K562 (cell line): Measurements from ENCODE around the gene MEOX1. TPM values are rescaled to one million over a fixed set of nuclear protein-coding genes. Genes with fewer than 3 reads are reported as not detected.

Experiments
- ATAC-seq: fragments of 200-7000 bp; cut with Tn5 transposase; 3 replicates; pipeline ENCODE4 v1.9.1; 2020; ENCODE audit warnings: moderate library complexity
- BruUV-seq: library from RNA; stranded (reverse); fragments of 400-500 nt; replicated peaks from 2 replicates; lab custom pipeline; 2021; lab: Mats Ljungman, UMichigan
- CTCF ChIA-PET: fragments of 300-600 bp; formaldehyde crosslinking; extraction: SDS; loops from one replicate; lab custom pipeline; 2021; ENCODE audit warnings: low intra/inter-chr PET ratio; lab: Yijun Ruan, JAX
- POLR2A ChIA-PET: fragments of 300-600, 350-650 bp; sonication (Branson Sonifier 250); formaldehyde crosslinking; extraction: SDS; loops from one replicate; lab custom pipeline; 2021; ENCODE audit warnings: antibody characterized with exemption, inconsistent platforms; lab: Yijun Ruan, JAX
- DNase-seq, 4 experiments: peaks; one replicate each; pipeline versions ENCODE4 v3.0.0 to v3.0.0-alpha.2; 2011 to 2018; ENCODE audit warnings: low spot score in 3 of 4, mixed read lengths in 3 of 4; ENCODE audit errors: extremely low read depth in 1 of 4
- FAIRE-seq: peaks from 2 replicates; lab custom pipeline; 2011; peaks lifted over from hg19 to GRCh38; lab: Jason Lieb, UNC
- H2AFZ ChIP-seq: 2 replicates; pipeline ENCODE4 v1.6.0; 2011; ENCODE audit warnings: low read depth, low read length, control low read depth, inconsistent platforms
- H3K27ac ChIP-seq: fragments of 200-600 bp; 3 replicates; pipeline ENCODE4 v1.8.0; 2011; ENCODE audit warnings: low read depth, mild to moderate bottlenecking, control low read depth, inconsistent platforms, low read length, moderate library complexity, mixed read lengths; ENCODE audit errors: extremely low read depth
- H3K27me3 ChIP-seq, 2 experiments: fragments of 300-600 bp in 1 of 2; 2 replicates in 1 of 2; 3 replicates in 1 of 2; pipeline versions ENCODE4 v1.6.0 to v1.8.0; 2011; ENCODE audit warnings: inconsistent platforms in 2 of 2, low read length in 2 of 2, mild to moderate bottlenecking in 1 of 2, mixed read lengths in 1 of 2, moderate library complexity in 1 of 2; ENCODE audit not compliant: control insufficient read depth in 2 of 2, insufficient read depth in 2 of 2
- H3K36me3 ChIP-seq: fragments of 300-600 bp; 3 replicates; pipeline ENCODE4 v1.8.0; 2011; ENCODE audit warnings: mild to moderate bottlenecking, low read length, inconsistent platforms; ENCODE audit not compliant: control insufficient read depth, insufficient read depth
- H3K4me1 ChIP-seq, 2 experiments: fragments of 200-600 bp in 1 of 2; replicated peaks in 1 of 2; 2 replicates in 1 of 2; 3 replicates in 1 of 2; pipeline versions ENCODE4 v1.5.1 to v1.8.0; 2011; ENCODE audit warnings: inconsistent platforms in 2 of 2, low read length in 2 of 2, mild to moderate bottlenecking in 1 of 2, mixed read lengths in 1 of 2, moderate library complexity in 1 of 2; ENCODE audit not compliant: control insufficient read depth in 2 of 2, insufficient read depth in 2 of 2
- H3K4me2 ChIP-seq: 2 replicates; pipeline ENCODE4 v1.6.1; 2011; ENCODE audit warnings: low read length, control low read depth, inconsistent platforms, mixed read lengths; ENCODE audit not compliant: insufficient read depth
- H3K4me3 ChIP-seq: fragments of 200-600 bp; sonication (generic), shearing (Covaris generic); 2 replicates; pipeline ENCODE4 v1.5.1; 2016; ENCODE audit warnings: control low read depth, inconsistent platforms
- H3K79me2 ChIP-seq: fragments of 200-600 bp; 3 replicates; pipeline ENCODE4 v1.8.0; 2011; ENCODE audit warnings: low read length, inconsistent platforms; ENCODE audit not compliant: control insufficient read depth, insufficient read depth
- H3K9ac ChIP-seq, 2 experiments: 2 replicates each; pipeline versions ENCODE4 v1.6.0 to v1.6.1; 2011; ENCODE audit warnings: low read depth in 2 of 2, low read length in 2 of 2, control low read depth in 1 of 2, inconsistent platforms in 1 of 2, mild to moderate bottlenecking in 1 of 2, mixed read lengths in 1 of 2; ENCODE audit not compliant: insufficient read depth in 1 of 2
- H3K9me1 ChIP-seq: one replicate; pipeline ENCODE4 v1.6.0; 2011; ENCODE audit warnings: inconsistent platforms, mild to moderate bottlenecking, low read length, moderate library complexity; ENCODE audit not compliant: control insufficient read depth, insufficient read depth
- H3K9me3 ChIP-seq: replicated peaks from 2 replicates; pipeline ENCODE4 v1.5.1; 2011; ENCODE audit warnings: low read depth, low read length, inconsistent platforms; ENCODE audit not compliant: control insufficient read depth, insufficient read depth
- H4K20me1 ChIP-seq: replicated peaks from 2 replicates; pipeline ENCODE4 v1.6.1; 2011; ENCODE audit warnings: low read length, inconsistent platforms, mixed read lengths; ENCODE audit not compliant: control insufficient read depth, insufficient read depth
- EGR1 ChIP-seq: fragments of 450-650 bp; conservative IDR thresholded peaks from 2 replicates; pipeline ENCODE4 v1.6.1; 2017; ENCODE audit warnings: mild to moderate bottlenecking
- ELF1 ChIP-seq: fragments of 200-800 bp; sonication (Bioruptor generic); IDR thresholded peaks from 2 replicates; pipeline ENCODE4 v1.6.1; 2016; ENCODE audit warnings: missing genetic modification characterization, missing compliant biosample characterization
- ETV5 ChIP-seq: sonication (generic); formaldehyde crosslinking; IDR thresholded peaks from 2 replicates; pipeline ENCODE4 v1.4.0; 2020; ENCODE audit warnings: low read depth, mild to moderate bottlenecking, missing genetic modification reagents
- FOSL1 ChIP-seq: fragments of 200-800 bp; sonication (Bioruptor generic); conservative IDR thresholded peaks from 2 replicates; pipeline ENCODE4 v1.6.1; 2016; ENCODE audit warnings: missing genetic modification characterization, missing compliant biosample characterization
- STAG1 ChIP-seq: sonication (generic); formaldehyde crosslinking; IDR thresholded peaks from 2 replicates; pipeline ENCODE4 v1.5.0; 2020; ENCODE audit warnings: missing genetic modification reagents, borderline replicate concordance
- TCFL5 ChIP-seq: fragments of 250-450 bp; sonication (Bioruptor Pico); conservative IDR thresholded peaks from 2 replicates; pipeline ENCODE4 v1.6.1; 2021; ENCODE audit warnings: mild to moderate bottlenecking, moderate library complexity, matching md5 sums
- ZNF146 ChIP-seq: IDR thresholded peaks from one replicate; pipeline ENCODE4 v1.6.1; 2018; ENCODE audit warnings: missing compliant biosample characterization; ENCODE audit not compliant: unreplicated experiment
- WGBS: fragments of 100-300 bp; shearing (Covaris generic); methylation state at CpG from one replicate; pipeline ENCODE4 v1.1.6; 2016; ENCODE audit warnings: low coverage, mixed read lengths; ENCODE audit not compliant: insufficient coverage; ENCODE audit errors: missing lambda C conversion rate; 5-methylcytosine and 5-hydroxymethylcytosine counted together
- in situ Hi-C: fragments of 300-500 bp; cut with MboI; formaldehyde crosslinking; loops from 4 replicates; pipeline ENCODE4 v1.15.0; 2018; ENCODE audit warnings: inconsistent platforms, mixed read lengths
- intact Hi-C: fragments of 100-400 bp; cut with micrococcal nuclease; formaldehyde crosslinking; loops from 2 replicates; pipeline ENCODE4 v1.14.2; 2022
- polyA plus RNA-seq, 8 experiments: library from polyadenylated mRNA; depleted of rRNA in 4 of 8; stranded (reverse) in 5 of 8; unstranded in 3 of 8; fragments of >200 nt; fragmentation: Nextera tagmentation in 2 of 8; fragmentation: Illumina TruSeq in 1 of 8; extraction: Ambion mirVana in 2 of 8; extraction: Trizol in 1 of 8; gene quantifications; 2 replicates each; pipeline versions ENCODE4 v1.2.1 to v1.2.3, GENCODE V29; 2011 to 2014; ENCODE audit warnings: inconsistent platforms in 1 of 8, missing spikeins in 1 of 8
- total RNA-seq, 7 experiments: library from RNA; depleted of rRNA in 6 of 7; stranded (reverse); fragments of >200 nt in 6 of 7; fragmentation: Illumina TruSeq in 2 of 7; extraction: Trizol in 2 of 7; gene quantifications; 2 replicates each; pipeline versions ENCODE4 v1.2.1 to v1.2.3, GENCODE V29; 2011 to 2021; ENCODE audit warnings: low replicate concordance in 1 of 7
- TF ChIP-seq, protein P1 (sequence below): sonication (generic); formaldehyde crosslinking; IDR thresholded peaks from 2 replicates; pipeline ENCODE4 v1.8.0; 2023; ENCODE audit warnings: mild to moderate bottlenecking, missing genetic modification reagents

The MEOX1 gene
- total and polyA plus RNA-seq, 9 of the 15 experiments (the other 6 are each of a cell fraction or from before 2014, with no cell fraction given), result not detected

DNA sequence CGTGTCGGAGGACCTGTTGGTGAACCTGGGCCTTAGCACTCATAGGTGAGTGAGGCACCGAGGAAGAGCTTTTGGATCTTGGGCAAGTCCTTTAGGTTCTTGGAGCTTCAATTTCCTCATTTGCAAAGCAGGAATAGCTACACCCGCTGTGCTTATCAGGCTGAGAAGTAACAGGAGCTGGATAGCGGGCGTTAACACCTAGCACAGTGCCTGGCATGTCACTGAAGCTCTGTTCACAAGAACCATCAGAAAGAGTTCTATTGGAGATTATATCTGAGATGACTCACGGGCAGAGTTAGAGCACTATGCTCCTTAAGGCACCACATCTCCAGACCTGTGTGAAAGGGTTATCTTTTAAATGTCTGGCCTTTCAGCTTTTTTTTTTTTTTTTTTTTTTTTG, 12.8 kb downstream of the MEOX1 start:
- 1% methylated on average over 7 of the region's 7 CpGs for WGBS
- no peaks in the 10 kb centered on the region for H3K79me2 ChIP-seq
- BruUV-seq, result no TSS peak
- H4K20me1 ChIP-seq, result no peaks in the 10 kb centered on the region; the same call in 1 of the 2 replicates
- no peak overlapping the region for H3K9ac ChIP-seq
- H2AFZ ChIP-seq, result no peak overlapping the region
- intact Hi-C loops (no loop called here), in situ Hi-C loops (no loop called here)
- ChIA-PET CTCF (interaction anchor here (0.6 kb wide), 1 partner anchor 26 kb away, joined by 4 read pairs; no protein-coding TSS in a partner anchor), POLR2A (interaction anchor here (0.5 kb wide), 1 partner anchor 17 kb away, joined by 3 read pairs; no protein-coding TSS in a partner anchor)
- H3K27me3 ChIP-seq, result peaks cover 42 to 84% of the 10 kb centered on the region in 2 experiments; a peak in 4 of 5 replicates
- no peak for DNase-seq
- H3K36me3 ChIP-seq, result no peaks in the 10 kb centered on the region
- TF ChIP-seq FOSL1 (tag) (peak; percentile 54), STAG1 (CRISPR knock-in tag) (no peak)
- peaks cover 5% of the 10 kb centered on the region for H3K9me1 ChIP-seq
- no peak for ATAC-seq
- no peak overlapping the region for H3K4me3 ChIP-seq
- H3K4me1 ChIP-seq, result peaks cover 0 to 7% of the 10 kb centered on the region in 2 experiments; a peak in 1 of 5 replicates
- no peak overlapping the region for H3K27ac ChIP-seq
- FAIRE-seq, result no peak
- no peaks in the 10 kb centered on the region for H3K9me3 ChIP-seq
- H3K4me2 ChIP-seq, result no peak overlapping the region

DNA sequence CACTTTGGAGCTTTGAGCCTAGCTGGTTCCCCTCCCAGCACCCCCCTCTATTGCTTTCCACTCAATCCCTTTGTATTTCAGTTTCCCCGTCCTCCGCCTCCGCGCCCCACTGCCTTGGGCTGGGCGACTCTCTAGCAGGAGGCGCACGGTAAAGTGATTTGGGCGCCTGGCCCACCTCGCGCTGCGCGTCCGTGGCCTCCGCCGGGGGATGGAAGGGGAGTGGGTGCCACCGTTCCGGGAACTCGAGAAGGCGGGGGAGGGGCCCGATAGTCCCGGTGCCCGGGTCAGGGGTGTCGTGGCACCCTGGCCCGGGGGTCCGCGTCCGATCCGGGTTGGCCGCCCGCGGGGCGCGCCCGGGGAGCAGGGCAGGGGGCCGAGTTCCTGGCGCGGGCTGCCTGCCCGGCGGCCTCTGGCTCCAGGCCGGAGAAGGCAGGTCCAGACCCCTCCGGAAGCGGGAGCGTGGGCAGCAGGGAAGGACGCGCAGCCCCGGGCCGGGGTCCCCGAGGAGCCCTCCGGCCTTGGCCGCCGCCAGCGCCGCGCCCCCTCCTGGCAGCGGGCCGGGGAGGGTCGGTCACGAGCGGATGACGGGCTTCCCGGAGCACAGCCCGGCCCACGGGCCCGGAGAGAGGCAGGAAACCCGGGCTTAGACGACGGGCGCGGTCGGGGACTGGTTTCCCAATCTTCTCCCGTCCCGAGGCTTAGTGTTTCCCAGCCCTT, 15.8 kb downstream of the MEOX1 start:
- peaks cover 37 to 82% of the 10 kb centered on the region in 2 experiments; a peak in 4 of 5 replicates for H3K27me3 ChIP-seq
- ChIA-PET CTCF (no interaction called here), POLR2A (interaction anchor here (0.7 kb wide), 1 partner anchor 15 kb away, joined by 3 read pairs; no protein-coding TSS in a partner anchor)
- intact Hi-C loops (no loop called here), in situ Hi-C loops (no loop called here)
- DNase-seq (no peak), ATAC-seq (no peak), FAIRE-seq (no peak)
- 40% methylated on average over 49 of the region's 72 CpGs for WGBS
- H3K4me1 ChIP-seq, result peaks cover 0 to 7% of the 10 kb centered on the region in 2 experiments; a peak in 1 of 5 replicates
- no peaks in the 10 kb centered on the region; the same call in 1 of the 2 replicates for H4K20me1 ChIP-seq
- H3K9me1 ChIP-seq, result peaks cover 5% of the 10 kb centered on the region
- no TSS peak for BruUV-seq
- H3K4me3 ChIP-seq, result no peak overlapping the region
- no peak overlapping the region for H3K9ac ChIP-seq
- H3K27ac ChIP-seq, result no peak overlapping the region
- no peak overlapping the region for H2AFZ ChIP-seq
- no peaks in the 10 kb centered on the region for H3K79me2 ChIP-seq
- H3K36me3 ChIP-seq, result no peaks in the 10 kb centered on the region
- TF ChIP-seq ZNF146 (CRISPR knock-in tag) (no peak), TCFL5 (no peak), EGR1 (no peak), ELF1 (tag) (no peak), ETV5 (no peak)
- TF ChIP-seq, protein P1, sequence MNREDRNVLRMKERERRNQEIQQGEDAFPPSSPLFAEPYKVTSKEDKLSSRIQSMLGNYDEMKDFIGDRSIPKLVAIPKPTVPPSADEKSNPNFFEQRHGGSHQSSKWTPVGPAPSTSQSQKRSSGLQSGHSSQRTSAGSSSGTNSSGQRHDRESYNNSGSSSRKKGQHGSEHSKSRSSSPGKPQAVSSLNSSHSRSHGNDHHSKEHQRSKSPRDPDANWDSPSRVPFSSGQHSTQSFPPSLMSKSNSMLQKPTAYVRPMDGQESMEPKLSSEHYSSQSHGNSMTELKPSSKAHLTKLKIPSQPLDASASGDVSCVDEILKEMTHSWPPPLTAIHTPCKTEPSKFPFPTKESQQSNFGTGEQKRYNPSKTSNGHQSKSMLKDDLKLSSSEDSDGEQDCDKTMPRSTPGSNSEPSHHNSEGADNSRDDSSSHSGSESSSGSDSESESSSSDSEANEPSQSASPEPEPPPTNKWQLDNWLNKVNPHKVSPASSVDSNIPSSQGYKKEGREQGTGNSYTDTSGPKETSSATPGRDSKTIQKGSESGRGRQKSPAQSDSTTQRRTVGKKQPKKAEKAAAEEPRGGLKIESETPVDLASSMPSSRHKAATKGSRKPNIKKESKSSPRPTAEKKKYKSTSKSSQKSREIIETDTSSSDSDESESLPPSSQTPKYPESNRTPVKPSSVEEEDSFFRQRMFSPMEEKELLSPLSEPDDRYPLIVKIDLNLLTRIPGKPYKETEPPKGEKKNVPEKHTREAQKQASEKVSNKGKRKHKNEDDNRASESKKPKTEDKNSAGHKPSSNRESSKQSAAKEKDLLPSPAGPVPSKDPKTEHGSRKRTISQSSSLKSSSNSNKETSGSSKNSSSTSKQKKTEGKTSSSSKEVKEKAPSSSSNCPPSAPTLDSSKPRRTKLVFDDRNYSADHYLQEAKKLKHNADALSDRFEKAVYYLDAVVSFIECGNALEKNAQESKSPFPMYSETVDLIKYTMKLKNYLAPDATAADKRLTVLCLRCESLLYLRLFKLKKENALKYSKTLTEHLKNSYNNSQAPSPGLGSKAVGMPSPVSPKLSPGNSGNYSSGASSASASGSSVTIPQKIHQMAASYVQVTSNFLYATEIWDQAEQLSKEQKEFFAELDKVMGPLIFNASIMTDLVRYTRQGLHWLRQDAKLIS (CRISPR knock-in tag), result no peak
- H3K9me3 ChIP-seq, result no peaks in the 10 kb centered on the region
- H3K4me2 ChIP-seq, result no peak overlapping the region
